Activated CD8-positive, alpha-beta T cell treated with anti-CD3 and anti-CD28 coated beads for 36 hours (primary cell): ENCODE results near the gene SYNJ1. TPM values are rescaled to one million over a fixed set of nuclear protein-coding genes. Genes with fewer than 3 reads are reported as not detected.
A peak's percentile ranks its signal among the peaks of the same experiment; 100 is the strongest.

Experiments used
- ATAC-seq: fragments of 200-7000 bp; cut with Tn5 transposase; one replicate; pipeline ENCODE4 v1.10.0; 2021; ENCODE audit warnings: mild to moderate bottlenecking, moderate library complexity
- CTCF ChIA-PET: fragments of 350-600 bp; sonication (Branson Sonifier 250); formaldehyde crosslinking; loops from one replicate; lab custom pipeline; 2021; ENCODE audit warnings: antibody characterized with exemption; lab: Charles Lee
- POLR2A ChIA-PET: fragments of 350-600 bp; sonication (Branson Sonifier 250); formaldehyde crosslinking; loops from one replicate; lab custom pipeline; 2021; ENCODE audit warnings: antibody characterized with exemption; lab: Charles Lee
- DNase-seq: peaks from one replicate; pipeline ENCODE4 v3.0.0-alpha.2; 2020
- H3K27ac Mint-ChIP-seq: one replicate; pipeline ENCODE4 v1.8.0; 2021; ENCODE audit warnings: mild to moderate bottlenecking, mixed read lengths
- H3K27me3 Mint-ChIP-seq: one replicate; pipeline ENCODE4 v1.8.0; 2021; ENCODE audit warnings: mixed read lengths
- H3K36me3 Mint-ChIP-seq: one replicate; pipeline ENCODE4 v1.8.0; 2021; ENCODE audit warnings: low read depth, mixed read lengths
- H3K4me1 Mint-ChIP-seq: one replicate; pipeline ENCODE4 v1.8.0; 2021; ENCODE audit warnings: low read depth, mixed read lengths
- H3K4me3 Mint-ChIP-seq: one replicate; pipeline ENCODE4 v1.8.0; 2021; ENCODE audit warnings: mild to moderate bottlenecking, moderate library complexity, mixed read lengths
- H3K9me3 Mint-ChIP-seq: one replicate; pipeline ENCODE4 v1.8.0; 2021; ENCODE audit warnings: mixed read lengths
- CTCF ChIP-seq: fragments of 200-600 bp; IDR thresholded peaks from one replicate; pipeline ENCODE4 v1.8.0; 2022; ENCODE audit warnings: antibody characterized with exemption, mild to moderate bottlenecking
- intact Hi-C: fragments of 100-400 bp; cut with micrococcal nuclease; formaldehyde crosslinking; loops from one replicate; pipeline ENCODE4 v1.10.0; 2022
- total RNA-seq, 2 experiments: library from RNA; stranded (reverse); gene quantifications; one replicate each; pipeline ENCODE4 v1.2.3, GENCODE V29; 2021

Gene SYNJ1
- total RNA-seq, 2 experiments from 2014 or later = 8.7 to 10.9 TPM

- no peaks in the 10 kb centered on the region for H3K27me3 Mint-ChIP-seq
- intact Hi-C loops = loop anchor here (5.0 kb wide), 1 partner anchor 44 kb away; the partner anchor contains the start of gene PAXBP1
- ChIA-PET POLR2A (interaction anchor here (1.0 to 6.1 kb wide), 4 partner anchors 10 to 78 kb away, joined by 3 to 51 read pairs (median 4); partner anchors contain the start of gene PAXBP1), CTCF (interaction anchor here (1.0 to 2.7 kb wide), 6 partner anchors 11 to 128 kb away, joined by 3 to 8 read pairs (median 4); partner anchors contain the start of gene PAXBP1)
- H3K4me1 Mint-ChIP-seq = peaks cover 48% of the 10 kb centered on the region
- H3K36me3 Mint-ChIP-seq = peaks cover 20% of the 10 kb centered on the region
- no peak for TF ChIP-seq CTCF
- H3K9me3 Mint-ChIP-seq = peaks cover 2% of the 10 kb centered on the region
- DNase-seq (no peak), ATAC-seq (no peak)
- H3K27ac Mint-ChIP-seq = peak overlapping the region; percentile 96
- H3K4me3 Mint-ChIP-seq = peak overlapping the region; percentile 99
These were observed 635 bp upstream of the SYNJ1 start for GRCh38 chr21:32728456-32728839.

DNA sequence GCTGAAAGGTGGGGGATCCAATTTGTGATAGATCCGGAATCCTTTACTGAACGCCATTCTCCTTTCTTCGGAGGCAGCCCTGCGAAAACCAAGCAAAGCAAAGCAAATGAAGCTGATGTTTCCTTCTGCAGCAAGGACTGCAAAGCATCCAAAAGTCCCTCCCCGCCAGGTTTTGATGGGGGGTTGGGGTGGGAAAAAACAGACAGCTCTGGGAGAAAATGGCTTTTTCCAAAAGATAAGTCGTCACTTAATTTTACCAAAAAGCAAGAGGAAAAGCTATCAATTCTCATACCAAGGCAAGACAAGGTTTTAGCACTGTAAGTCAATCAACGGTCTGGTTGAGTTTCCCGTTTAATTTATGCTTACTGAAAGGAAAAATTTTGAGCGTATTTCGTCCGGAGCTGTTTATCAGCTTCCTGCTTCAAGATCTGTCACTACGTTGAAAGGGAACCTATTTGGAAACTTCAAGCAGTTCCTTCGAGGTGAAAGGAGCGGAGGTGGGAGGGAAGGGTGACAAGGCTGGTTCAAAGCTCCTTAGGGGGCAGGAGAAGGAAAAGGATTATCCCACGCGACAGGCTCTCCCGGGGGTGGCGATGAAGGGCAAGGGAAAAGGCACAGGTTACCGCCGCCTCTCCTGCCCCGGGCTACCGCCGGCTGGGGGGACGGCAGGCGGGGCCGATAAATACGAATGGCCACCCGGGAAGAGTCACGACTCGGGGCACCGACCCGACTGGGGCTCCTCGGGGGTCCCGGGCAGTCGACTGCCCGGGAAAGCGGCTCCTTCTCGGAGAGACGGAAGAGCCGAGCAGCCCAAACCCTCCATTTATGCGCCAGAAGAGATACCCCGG is 750 bp downstream of the SYNJ1 start:
- H3K36me3 Mint-ChIP-seq = peaks cover 7% of the 10 kb centered on the region
- H3K4me1 Mint-ChIP-seq = peaks cover 42% of the 10 kb centered on the region
- intact Hi-C loops = loop anchor here (5.0 kb wide), 1 partner anchor 45 kb away; the partner anchor contains the start of gene PAXBP1
- H3K27ac Mint-ChIP-seq = peak overlapping the region; percentile 96
- peak; percentile 5 for ATAC-seq
- TF ChIP-seq CTCF = no peak
- H3K9me3 Mint-ChIP-seq = no peaks in the 10 kb centered on the region
- CTCF ChIA-PET = interaction anchor here (1.0 to 1.3 kb wide), 4 partner anchors 10 to 44 kb away, joined by 3 to 5 read pairs (median 4); partner anchors contain the start of gene PAXBP1
- POLR2A ChIA-PET = interaction anchor here (0.6 to 6.1 kb wide), 11 partner anchors 10 to 321 kb away, joined by 3 to 51 read pairs (median 3); partner anchors contain the start of gene PAXBP1
- no peak for DNase-seq
- peak overlapping the region; percentile 99 for H3K4me3 Mint-ChIP-seq
- no peaks in the 10 kb centered on the region for H3K27me3 Mint-ChIP-seq

GRCh38 chr21:32719085-32719484 is 8.7 kb downstream of the SYNJ1 start:
- TF ChIP-seq CTCF = no peak
- POLR2A ChIA-PET = no interaction called here
- peaks cover 20% of the 10 kb centered on the region for H3K4me1 Mint-ChIP-seq
- CTCF ChIA-PET = no interaction called here
- intact Hi-C loops = no loop called here
- H3K4me3 Mint-ChIP-seq = no peak overlapping the region
- no peak overlapping the region for H3K27ac Mint-ChIP-seq
- H3K9me3 Mint-ChIP-seq = peaks cover 3% of the 10 kb centered on the region
- no peak for DNase-seq
- no peaks in the 10 kb centered on the region for H3K27me3 Mint-ChIP-seq
- H3K36me3 Mint-ChIP-seq = peaks cover 27% of the 10 kb centered on the region
- no peak for ATAC-seq

DNA sequence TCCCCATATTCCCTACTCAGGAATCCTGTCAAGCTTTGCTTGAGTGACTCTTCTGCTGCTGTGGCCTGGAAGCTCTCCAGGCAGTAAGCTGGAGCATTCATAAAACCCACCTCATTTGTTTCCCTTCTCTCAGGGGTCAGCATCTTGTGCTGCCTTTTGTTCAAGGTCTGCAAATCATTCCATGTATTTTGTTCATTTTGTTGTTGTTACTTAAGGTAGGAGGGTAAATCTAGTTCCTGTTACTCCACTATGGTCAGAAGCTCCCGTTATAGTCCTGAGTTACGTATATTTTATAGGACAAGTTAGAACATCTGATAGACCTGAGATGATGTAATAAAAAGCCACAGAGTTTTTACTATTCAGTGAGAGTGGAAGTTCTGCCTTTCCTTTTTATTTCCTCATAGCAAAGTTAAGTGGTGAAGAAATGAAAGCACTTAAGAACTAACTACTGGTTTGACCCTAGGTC is 9.9 kb downstream of the SYNJ1 start:
- POLR2A ChIA-PET = no interaction called here

More for the DNA sequence above, 9.9 kb downstream of the SYNJ1 start:
- H3K27ac Mint-ChIP-seq = no peak overlapping the region
- no peak overlapping the region for H3K4me3 Mint-ChIP-seq
- ATAC-seq (no peak), DNase-seq (no peak)
- no peak for TF ChIP-seq CTCF
- CTCF ChIA-PET = interaction anchor here (0.7 to 1.6 kb wide), 3 partner anchors 8 to 11 kb away, joined by 3 read pairs; no protein-coding TSS in a partner anchor
- intact Hi-C loops = no loop called here
- no peaks in the 10 kb centered on the region for H3K27me3 Mint-ChIP-seq
- peaks cover 14% of the 10 kb centered on the region for H3K4me1 Mint-ChIP-seq
- peaks cover 23% of the 10 kb centered on the region for H3K36me3 Mint-ChIP-seq
- H3K9me3 Mint-ChIP-seq = peaks cover 3% of the 10 kb centered on the region
